ENCODE results near the gene ZNF516. TPM values are rescaled to one million over a fixed set of nuclear protein-coding genes. Genes with fewer than 3 reads are reported as not detected.

The ZNF516 gene
- total RNA-seq, 5 donors from 2014 or later (not counting 1 experiment from before 2014, with no cell fraction given): 22.0 to 31.8 (median 25.7) TPM

- Mint-ChIP-seq H3K4me1 (peaks cover 21 to 22% (median 21%) of the 10 kb centered on the region in 3 donors), H3K27me3 (peaks cover 33 to 39% of the 10 kb centered on the region in 2 donors), H3K9me3 (no peaks in the 10 kb centered on the region), H3K27ac (no peak overlapping the region), H3K4me3 (no peak overlapping the region), H3K36me3 (no peaks in the 10 kb centered on the region)
- H3K27ac ChIP-seq (ENCODE audit: low read length): no peak overlapping the region
- no peak overlapping the region for H3K4me3 ChIP-seq (ENCODE audit: control insufficient read depth in 1 of 2, extremely low read depth in 1 of 2, low read length in 1 of 2)
- WGBS (ENCODE audit: insufficient coverage): no CpG with 5 or more reads among the region's 1 CpG
- H3K36me3 ChIP-seq (ENCODE audit: control insufficient read depth in 2 of 2, extremely low read depth in 1 of 2, insufficient read depth in 1 of 2, low read length in 1 of 2): no peaks in the 10 kb centered on the region
- H3K27me3 ChIP-seq (replicated peaks in 1 of 2; ENCODE audit: control insufficient read depth in 2 of 2, extremely low read depth in 1 of 2, insufficient read depth in 2 of 2, low read length in 1 of 2): peaks cover 0 to 26% of the 10 kb centered on the region in 2 experiments
- H3K9me3 ChIP-seq: no peaks in the 10 kb centered on the region
- ATAC-seq (replicated peaks in 1 of 4) (no peak), DNase-seq (no peak)
- POLR2A ChIA-PET: no interaction called here
- CTCF ChIA-PET: no interaction called here
- H3K4me1 ChIP-seq (ENCODE audit: control insufficient read depth in 1 of 2, extremely low read depth in 1 of 2, insufficient read depth in 2 of 2, low read length in 2 of 2): peaks cover 0 to 5% of the 10 kb centered on the region in 2 experiments
Observed at GRCh38 chr18:76522551-76522950, 27.5 kb upstream of the ZNF516 start.

GRCh38 chr18:76522122-76522503 lies 27.1 kb upstream of the ZNF516 start:
- Histone ChIP-seq H3K4me3 (ENCODE audit: control insufficient read depth in 1 of 2, extremely low read depth in 1 of 2, low read length in 1 of 2) (no peak overlapping the region), H3K27ac (ENCODE audit: low read length) (no peak overlapping the region), H3K27me3 (replicated peaks in 1 of 2; ENCODE audit: control insufficient read depth in 2 of 2, extremely low read depth in 1 of 2, insufficient read depth in 2 of 2, low read length in 1 of 2) (peaks cover 0 to 25% of the 10 kb centered on the region in 2 experiments), H3K36me3 (ENCODE audit: control insufficient read depth in 2 of 2, extremely low read depth in 1 of 2, insufficient read depth in 1 of 2, low read length in 1 of 2) (no peaks in the 10 kb centered on the region), H3K4me1 (ENCODE audit: control insufficient read depth in 1 of 2, extremely low read depth in 1 of 2, insufficient read depth in 2 of 2, low read length in 2 of 2) (peaks cover 0 to 5% of the 10 kb centered on the region in 2 experiments), H3K9me3 (no peaks in the 10 kb centered on the region)
- DNase-seq (no peak), ATAC-seq (replicated peaks in 1 of 4) (no peak)
- ChIA-PET POLR2A (no interaction called here), CTCF (no interaction called here)
- WGBS (ENCODE audit: insufficient coverage): 79% methylated on average over 9 of the region's 19 CpGs
- no peaks in the 10 kb centered on the region for H3K9me3 Mint-ChIP-seq
- H3K36me3 Mint-ChIP-seq: no peaks in the 10 kb centered on the region
- no peak overlapping the region for H3K27ac Mint-ChIP-seq
- H3K27me3 Mint-ChIP-seq: peaks cover 35 to 41% of the 10 kb centered on the region in 2 donors
- peaks cover 21 to 25% (median 21%) of the 10 kb centered on the region in 3 donors for H3K4me1 Mint-ChIP-seq
- H3K4me3 Mint-ChIP-seq: no peak overlapping the region

- ChIA-PET CTCF (no interaction called here), POLR2A (no interaction called here)
- peaks cover 31 to 39% of the 10 kb centered on the region in 2 donors for H3K27me3 Mint-ChIP-seq
- ATAC-seq (replicated peaks in 1 of 4): no peak
- H3K4me3 ChIP-seq (ENCODE audit: control insufficient read depth in 1 of 2, extremely low read depth in 1 of 2, low read length in 1 of 2): no peak overlapping the region
- H3K4me1 Mint-ChIP-seq: peaks cover 21 to 25% (median 21%) of the 10 kb centered on the region in 3 donors
- H3K27me3 ChIP-seq (replicated peaks in 1 of 2; ENCODE audit: control insufficient read depth in 2 of 2, extremely low read depth in 1 of 2, insufficient read depth in 2 of 2, low read length in 1 of 2): peaks cover 0 to 26% of the 10 kb centered on the region in 2 experiments
- H3K4me1 ChIP-seq (ENCODE audit: control insufficient read depth in 1 of 2, extremely low read depth in 1 of 2, insufficient read depth in 2 of 2, low read length in 2 of 2): peaks cover 0 to 5% of the 10 kb centered on the region in 2 experiments
- no peaks in the 10 kb centered on the region for H3K36me3 ChIP-seq (ENCODE audit: control insufficient read depth in 2 of 2, extremely low read depth in 1 of 2, insufficient read depth in 1 of 2, low read length in 1 of 2)
- H3K27ac ChIP-seq (ENCODE audit: low read length): no peak overlapping the region
- H3K36me3 Mint-ChIP-seq: no peaks in the 10 kb centered on the region
- 98% methylated on average over 7 of the region's 11 CpGs for WGBS (ENCODE audit: insufficient coverage)
- no peak for DNase-seq
- H3K9me3 Mint-ChIP-seq: no peaks in the 10 kb centered on the region
- no peaks in the 10 kb centered on the region for H3K9me3 ChIP-seq
- H3K27ac Mint-ChIP-seq: no peak overlapping the region
- no peak overlapping the region for H3K4me3 Mint-ChIP-seq
Observed at GRCh38 chr18:76521417-76522121, 26.5 kb upstream of the ZNF516 start.

GRCh38 chr18:76518860-76519538 lies 24.0 kb upstream of the ZNF516 start:
- Mint-ChIP-seq H3K36me3 (no peaks in the 10 kb centered on the region), H3K4me3 (peak overlapping the region; percentile 71 to 76 (median 72)), H3K4me1 (peaks cover 15 to 20% (median 16%) of the 10 kb centered on the region in 3 donors), H3K27ac (no peak overlapping the region), H3K27me3 (peaks cover 35 to 37% of the 10 kb centered on the region in 2 donors), H3K9me3 (no peaks in the 10 kb centered on the region)
- no peaks in the 10 kb centered on the region for H3K9me3 ChIP-seq
- ChIA-PET CTCF (no interaction called here), POLR2A (interaction anchor here in 1 of 2 donors (0.6 to 1.2 kb wide), 2 partner anchors 29 to 45 kb away, joined by 3 to 4 read pairs; no protein-coding TSS in a partner anchor)
- H3K27me3 ChIP-seq (replicated peaks in 1 of 2; ENCODE audit: control insufficient read depth in 2 of 2, extremely low read depth in 1 of 2, insufficient read depth in 2 of 2, low read length in 1 of 2): peaks cover 0 to 20% of the 10 kb centered on the region in 2 experiments
- H3K27ac ChIP-seq (ENCODE audit: low read length): no peak overlapping the region
- H3K4me3 ChIP-seq (ENCODE audit: control insufficient read depth in 1 of 2, extremely low read depth in 1 of 2, low read length in 1 of 2): peak overlapping the region; percentile 12 to 29
- H3K36me3 ChIP-seq (ENCODE audit: control insufficient read depth in 2 of 2, extremely low read depth in 1 of 2, insufficient read depth in 1 of 2, low read length in 1 of 2): no peaks in the 10 kb centered on the region
- no peak for DNase-seq
- H3K4me1 ChIP-seq (ENCODE audit: control insufficient read depth in 1 of 2, extremely low read depth in 1 of 2, insufficient read depth in 2 of 2, low read length in 2 of 2): peaks cover 0 to 5% of the 10 kb centered on the region in 2 experiments
- 49% methylated on average over 4 of the region's 18 CpGs for WGBS (ENCODE audit: insufficient coverage)
- ATAC-seq (replicated peaks in 1 of 4): no peak

DNA sequence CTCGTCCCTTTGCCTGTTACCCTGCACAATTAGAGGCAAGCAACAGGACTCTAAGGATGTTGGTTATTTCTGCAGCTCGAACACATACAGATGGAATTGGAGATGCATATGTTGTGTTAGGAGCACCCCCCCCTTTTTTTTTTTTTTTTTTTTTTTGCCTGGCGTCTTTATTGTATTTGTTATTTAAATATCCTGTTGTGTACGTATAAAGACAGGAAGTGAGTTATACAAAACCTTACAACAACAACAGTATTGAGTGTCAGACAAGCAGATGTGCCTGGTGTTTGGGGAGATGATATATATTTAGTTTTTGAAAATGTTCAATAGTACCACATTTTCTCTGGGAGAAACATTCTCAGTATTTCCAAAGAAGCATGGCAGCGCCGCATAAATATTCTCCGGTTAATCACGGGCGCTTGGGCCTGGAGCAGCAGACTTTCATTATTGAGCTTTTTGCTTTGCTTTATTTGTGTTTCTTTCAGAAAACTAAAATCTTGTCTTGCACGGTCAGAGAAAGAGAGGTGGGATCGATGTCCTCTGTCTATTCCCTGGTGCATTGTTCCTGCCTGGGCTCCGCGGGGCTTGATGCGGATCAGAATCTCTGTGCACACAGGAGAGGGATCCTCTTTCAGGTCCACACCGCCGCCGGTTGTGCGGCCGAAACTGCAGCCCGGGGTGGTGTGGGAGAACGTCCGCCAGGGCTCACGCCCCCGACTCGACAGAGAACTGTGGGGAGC lies 23.2 kb upstream of the ZNF516 start:
- WGBS (ENCODE audit: insufficient coverage): 28% methylated on average over 21 of the region's 25 CpGs
- no peak overlapping the region for H3K27ac ChIP-seq (ENCODE audit: low read length)
- H3K4me1 ChIP-seq (ENCODE audit: control insufficient read depth in 1 of 2, extremely low read depth in 1 of 2, insufficient read depth in 2 of 2, low read length in 2 of 2): peaks cover 0 to 5% of the 10 kb centered on the region in 2 experiments
- H3K36me3 ChIP-seq (ENCODE audit: control insufficient read depth in 2 of 2, extremely low read depth in 1 of 2, insufficient read depth in 1 of 2, low read length in 1 of 2): no peaks in the 10 kb centered on the region
- no peaks in the 10 kb centered on the region for H3K9me3 Mint-ChIP-seq
- H3K9me3 ChIP-seq: no peaks in the 10 kb centered on the region
- peak overlapping the region; percentile 71 to 76 (median 72) for H3K4me3 Mint-ChIP-seq
- H3K27me3 ChIP-seq (replicated peaks in 1 of 2; ENCODE audit: control insufficient read depth in 2 of 2, extremely low read depth in 1 of 2, insufficient read depth in 2 of 2, low read length in 1 of 2): peaks cover 0 to 18% of the 10 kb centered on the region in 2 experiments
- ChIA-PET CTCF (no interaction called here), POLR2A (interaction anchor here in 1 of 2 donors (0.6 to 1.2 kb wide), 2 partner anchors 28 to 45 kb away, joined by 3 to 4 read pairs; no protein-coding TSS in a partner anchor)
- peak overlapping the region; percentile 21 to 25 for H3K27ac Mint-ChIP-seq
- no peak for DNase-seq
- H3K4me3 ChIP-seq (ENCODE audit: control insufficient read depth in 1 of 2, extremely low read depth in 1 of 2, low read length in 1 of 2): peak overlapping the region; percentile 12 to 29
- peaks cover 35 to 37% of the 10 kb centered on the region in 2 donors for H3K27me3 Mint-ChIP-seq
- no peaks in the 10 kb centered on the region for H3K36me3 Mint-ChIP-seq
- H3K4me1 Mint-ChIP-seq: peaks cover 15 to 20% (median 16%) of the 10 kb centered on the region in 3 donors
- ATAC-seq (replicated peaks in 1 of 4): peak in 3 of 4 experiments; percentile 37 to 43 (median 40)

- Mint-ChIP-seq H3K36me3 (no peaks in the 10 kb centered on the region), H3K27ac (no peak overlapping the region), H3K27me3 (peaks cover 34 to 35% of the 10 kb centered on the region in 2 donors), H3K4me1 (peaks cover 15 to 20% (median 16%) of the 10 kb centered on the region in 3 donors), H3K9me3 (no peaks in the 10 kb centered on the region), H3K4me3 (no peak overlapping the region)
- POLR2A ChIA-PET: no interaction called here
- Histone ChIP-seq H3K9me3 (no peaks in the 10 kb centered on the region), H3K4me1 (ENCODE audit: control insufficient read depth in 1 of 2, extremely low read depth in 1 of 2, insufficient read depth in 2 of 2, low read length in 2 of 2) (peaks cover 0 to 5% of the 10 kb centered on the region in 2 experiments), H3K27me3 (replicated peaks in 1 of 2; ENCODE audit: control insufficient read depth in 2 of 2, extremely low read depth in 1 of 2, insufficient read depth in 2 of 2, low read length in 1 of 2) (peaks cover 0 to 18% of the 10 kb centered on the region in 2 experiments), H3K27ac (ENCODE audit: low read length) (no peak overlapping the region), H3K36me3 (ENCODE audit: control insufficient read depth in 2 of 2, extremely low read depth in 1 of 2, insufficient read depth in 1 of 2, low read length in 1 of 2) (no peaks in the 10 kb centered on the region), H3K4me3 (ENCODE audit: control insufficient read depth in 1 of 2, extremely low read depth in 1 of 2, low read length in 1 of 2) (no peak overlapping the region)
- no peak for ATAC-seq (replicated peaks in 1 of 4)
- CTCF ChIA-PET: no interaction called here
- 100% methylated on average over 2 of the region's 3 CpGs for WGBS (ENCODE audit: insufficient coverage)
- DNase-seq: no peak
Observed at GRCh38 chr18:76515576-76515975, 20.5 kb upstream of the ZNF516 start.

Measured in T-cell (primary cell).